Activated naive CD8-positive, alpha-beta T cell treated with anti-CD3 and anti-CD28 coated beads, Interleukin-2, amount 10 ng/mL, durations not matched to agents 7 days and 5 days (primary cell): ENCODE results near the gene FHL2. TPM values are rescaled to one million over a fixed set of nuclear protein-coding genes. Genes with fewer than 3 reads are reported as not detected.

Experiments used
- ATAC-seq: fragments of 150-1000 bp; cut with Tn5 transposase; one replicate; pipeline ENCODE4 v1.10.0; 2021; ENCODE audit warnings: low read depth, moderate library complexity
- POLR2A ChIA-PET: fragments of 350-600 bp; sonication (Branson Sonifier 250); formaldehyde crosslinking; loops from one replicate; lab custom pipeline; 2021; ENCODE audit warnings: antibody characterized with exemption; lab: Charles Lee
- DNase-seq: peaks from one replicate; pipeline ENCODE4 v3.0.0; 2021
- H3K27ac Mint-ChIP-seq: one replicate; pipeline ENCODE4 v1.8.0; 2022; ENCODE audit warnings: mild to moderate bottlenecking, mixed read lengths
- H3K27me3 Mint-ChIP-seq: one replicate; pipeline ENCODE4 v1.8.0; 2022; ENCODE audit warnings: mild to moderate bottlenecking, moderate library complexity, mixed read lengths
- H3K36me3 Mint-ChIP-seq: one replicate; pipeline ENCODE4 v1.8.0; 2021; ENCODE audit warnings: mild to moderate bottlenecking, mixed read lengths
- H3K4me1 Mint-ChIP-seq: one replicate; pipeline ENCODE4 v1.8.0; 2021; ENCODE audit warnings: mixed read lengths
- H3K4me3 Mint-ChIP-seq: one replicate; pipeline ENCODE4 v1.8.0; 2022; ENCODE audit warnings: mild to moderate bottlenecking, moderate library complexity, mixed read lengths
- H3K9me3 Mint-ChIP-seq: one replicate; pipeline ENCODE4 v1.8.0; 2021; ENCODE audit warnings: mixed read lengths
- total RNA-seq, 2 experiments: library from RNA; stranded (reverse); gene quantifications; one replicate each; pipeline ENCODE4 v1.2.3, GENCODE V29; 2021

The FHL2 gene
- total RNA-seq, 2 experiments from 2014 or later, result 0.80 to 1.1 TPM

DNA sequence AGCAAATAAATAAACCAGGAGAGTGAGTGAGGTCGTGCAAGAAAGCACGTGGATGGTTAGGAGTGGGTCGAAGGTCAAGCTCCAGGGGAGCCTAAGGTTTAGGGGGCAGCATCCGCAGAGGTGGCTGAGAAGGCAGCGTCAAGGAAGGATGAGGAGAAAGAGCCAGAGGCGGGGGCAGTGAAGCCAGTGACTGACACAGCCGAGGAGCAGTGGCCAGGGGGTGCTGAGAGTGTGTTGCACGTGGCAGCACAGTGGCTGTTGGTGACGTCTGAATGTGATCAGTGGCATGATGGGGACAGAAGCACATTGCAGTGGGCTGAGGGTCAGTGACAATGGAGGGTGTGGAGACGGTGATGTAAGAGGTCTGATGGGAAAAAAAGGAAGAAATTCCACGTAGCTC, 13.7 kb upstream of the FHL2 start:
- POLR2A ChIA-PET, result no interaction called here
- Mint-ChIP-seq H3K27me3 (peaks cover 38% of the 10 kb centered on the region), H3K4me3 (no peak overlapping the region), H3K36me3 (no peaks in the 10 kb centered on the region), H3K9me3 (no peaks in the 10 kb centered on the region), H3K4me1 (no peaks in the 10 kb centered on the region), H3K27ac (no peak overlapping the region)
- ATAC-seq (no peak), DNase-seq (no peak)

DNA sequence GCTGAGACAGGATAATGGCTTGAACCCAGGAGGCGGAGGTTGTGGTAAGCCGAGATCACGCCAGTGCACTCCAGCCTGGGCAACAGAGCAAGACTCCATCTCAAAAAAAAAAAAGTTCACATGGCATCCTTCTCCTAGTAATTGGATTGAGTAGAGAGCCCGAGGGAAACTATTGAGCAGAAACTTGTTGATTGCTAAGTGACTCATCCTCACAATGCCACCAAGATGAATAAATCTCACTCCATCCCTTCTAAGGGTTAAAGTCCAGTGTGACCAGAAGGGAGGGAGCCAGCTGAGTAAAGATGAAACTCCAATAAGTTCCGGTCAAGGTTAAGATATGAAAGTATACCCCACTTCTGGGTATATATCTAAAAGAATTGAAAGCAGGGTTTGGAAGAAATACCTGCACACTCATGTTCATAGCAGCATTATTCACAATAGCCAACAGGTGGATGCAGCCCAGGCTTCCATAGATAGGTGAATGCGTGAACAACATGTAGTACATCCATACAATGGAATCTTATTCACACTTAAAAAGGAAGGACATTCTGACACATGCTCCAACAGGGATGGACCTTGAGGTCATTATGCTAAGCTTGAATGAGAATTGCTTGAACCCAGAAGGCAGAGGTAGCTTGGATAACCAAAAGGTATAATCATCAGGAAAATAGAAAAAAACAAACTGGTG, 13.0 kb upstream of the FHL2 start:
- H3K4me1 Mint-ChIP-seq, result no peaks in the 10 kb centered on the region
- H3K9me3 Mint-ChIP-seq, result no peaks in the 10 kb centered on the region
- no peak for ATAC-seq
- no peak overlapping the region for H3K4me3 Mint-ChIP-seq
- H3K36me3 Mint-ChIP-seq, result no peaks in the 10 kb centered on the region
- no peak for DNase-seq
- H3K27me3 Mint-ChIP-seq, result peaks cover 31% of the 10 kb centered on the region
- POLR2A ChIA-PET, result no interaction called here
- no peak overlapping the region for H3K27ac Mint-ChIP-seq

GRCh38 chr2:105410554-105410953, 11.7 kb upstream of the FHL2 start:
- H3K36me3 Mint-ChIP-seq, result no peaks in the 10 kb centered on the region

GRCh38 chr2:105409717-105410116, 10.9 kb upstream of the FHL2 start:
- H3K27ac Mint-ChIP-seq, result no peak overlapping the region
- H3K27me3 Mint-ChIP-seq, result peaks cover 41% of the 10 kb centered on the region
- no peak for DNase-seq
- no peaks in the 10 kb centered on the region for H3K36me3 Mint-ChIP-seq
- H3K4me3 Mint-ChIP-seq, result no peak overlapping the region
- POLR2A ChIA-PET, result no interaction called here
- no peaks in the 10 kb centered on the region for H3K9me3 Mint-ChIP-seq
- ATAC-seq, result no peak
- H3K4me1 Mint-ChIP-seq, result no peaks in the 10 kb centered on the region

More at GRCh38 chr2:105410554-105410953, 11.7 kb upstream of the FHL2 start:
- Mint-ChIP-seq H3K27ac (no peak overlapping the region), H3K4me1 (no peaks in the 10 kb centered on the region), H3K27me3 (peaks cover 37% of the 10 kb centered on the region), H3K9me3 (no peaks in the 10 kb centered on the region), H3K4me3 (no peak overlapping the region)
- POLR2A ChIA-PET, result no interaction called here
- DNase-seq (no peak), ATAC-seq (no peak)

GRCh38 chr2:105407946-105408743, 9.3 kb upstream of the FHL2 start:
- ATAC-seq, result no peak
- Mint-ChIP-seq H3K36me3 (no peaks in the 10 kb centered on the region), H3K4me3 (no peak overlapping the region), H3K9me3 (no peaks in the 10 kb centered on the region), H3K4me1 (no peaks in the 10 kb centered on the region), H3K27ac (no peak overlapping the region), H3K27me3 (peaks cover 42% of the 10 kb centered on the region)
- POLR2A ChIA-PET, result no interaction called here
- DNase-seq, result no peak

DNA sequence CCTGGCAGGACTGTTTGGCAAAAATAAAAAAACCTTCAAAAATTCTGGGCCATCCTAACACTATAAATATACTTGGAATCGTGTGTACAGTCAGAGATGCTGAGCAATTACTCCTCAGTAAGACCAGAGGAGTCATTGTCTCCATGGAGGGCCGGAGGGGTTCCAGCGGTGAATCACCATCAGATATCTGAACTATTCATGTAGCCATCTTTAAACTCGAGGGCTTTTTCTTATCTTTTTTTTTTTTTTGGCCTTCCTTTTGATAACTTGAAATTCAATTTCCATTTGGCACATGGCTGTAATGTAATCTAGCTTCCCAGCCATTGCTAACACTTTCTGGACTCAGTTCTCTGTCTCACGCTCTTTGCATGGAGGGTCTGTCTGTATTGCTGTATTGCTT, 7.4 kb upstream of the FHL2 start:
- ATAC-seq (no peak), DNase-seq (no peak)
- no peak overlapping the region for H3K4me3 Mint-ChIP-seq
- no peak overlapping the region for H3K27ac Mint-ChIP-seq
- H3K36me3 Mint-ChIP-seq, result no peaks in the 10 kb centered on the region
- POLR2A ChIA-PET, result no interaction called here
- no peaks in the 10 kb centered on the region for H3K9me3 Mint-ChIP-seq
- H3K27me3 Mint-ChIP-seq, result peaks cover 40% of the 10 kb centered on the region
- H3K4me1 Mint-ChIP-seq, result no peaks in the 10 kb centered on the region

GRCh38 chr2:105405291-105405690, 6.4 kb upstream of the FHL2 start:
- Mint-ChIP-seq H3K27me3 (peaks cover 40% of the 10 kb centered on the region), H3K9me3 (no peaks in the 10 kb centered on the region), H3K4me3 (no peak overlapping the region), H3K27ac (no peak overlapping the region), H3K36me3 (no peaks in the 10 kb centered on the region), H3K4me1 (no peaks in the 10 kb centered on the region)
- no peak for DNase-seq
- ATAC-seq, result no peak
- POLR2A ChIA-PET, result no interaction called here

- Mint-ChIP-seq H3K4me1 (no peaks in the 10 kb centered on the region), H3K27ac (no peak overlapping the region), H3K27me3 (peaks cover 42% of the 10 kb centered on the region), H3K4me3 (no peak overlapping the region), H3K9me3 (no peaks in the 10 kb centered on the region), H3K36me3 (no peaks in the 10 kb centered on the region)
- POLR2A ChIA-PET, result no interaction called here
- ATAC-seq, result no peak
- DNase-seq, result no peak
Observed at GRCh38 chr2:105404736-105405135, 5.9 kb upstream of the FHL2 start.

- ATAC-seq (no peak), DNase-seq (no peak)
- Mint-ChIP-seq H3K4me3 (no peak overlapping the region), H3K9me3 (no peaks in the 10 kb centered on the region), H3K4me1 (no peaks in the 10 kb centered on the region), H3K36me3 (no peaks in the 10 kb centered on the region), H3K27me3 (peaks cover 47% of the 10 kb centered on the region), H3K27ac (no peak overlapping the region)
- POLR2A ChIA-PET, result no interaction called here
Observed at GRCh38 chr2:105403783-105404698, 5.2 kb upstream of the FHL2 start.

DNA sequence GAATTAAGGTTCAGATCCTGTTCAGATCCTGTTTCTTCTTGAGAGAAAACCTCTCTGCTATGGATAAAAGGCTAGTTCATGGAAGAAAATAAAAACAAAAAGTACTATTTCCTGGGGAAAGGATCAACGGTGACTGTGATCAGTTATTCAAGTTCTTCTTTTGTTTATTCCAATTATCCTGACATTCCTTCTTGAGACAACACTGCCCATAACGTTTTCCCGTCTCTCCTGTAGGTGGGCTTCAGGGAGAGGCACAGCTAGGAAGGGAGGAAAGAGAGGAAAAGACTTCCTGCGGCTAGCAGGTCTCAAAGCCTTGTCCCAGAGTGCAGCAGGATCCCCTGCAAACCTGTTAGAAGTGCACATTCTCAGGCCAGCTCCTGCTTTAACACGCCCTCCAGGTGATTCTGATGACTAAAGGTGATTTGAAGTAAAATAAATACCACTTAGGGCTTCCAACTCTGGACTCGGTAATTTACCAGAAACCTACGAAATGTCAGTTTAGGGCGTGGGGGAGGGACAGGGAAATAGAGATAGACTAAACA, 4.5 kb upstream of the FHL2 start:
- Mint-ChIP-seq H3K36me3 (no peaks in the 10 kb centered on the region), H3K4me3 (no peak overlapping the region), H3K9me3 (no peaks in the 10 kb centered on the region), H3K4me1 (no peaks in the 10 kb centered on the region), H3K27ac (no peak overlapping the region), H3K27me3 (peaks cover 42% of the 10 kb centered on the region)
- ATAC-seq, result no peak
- POLR2A ChIA-PET, result no interaction called here
- no peak for DNase-seq

DNA sequence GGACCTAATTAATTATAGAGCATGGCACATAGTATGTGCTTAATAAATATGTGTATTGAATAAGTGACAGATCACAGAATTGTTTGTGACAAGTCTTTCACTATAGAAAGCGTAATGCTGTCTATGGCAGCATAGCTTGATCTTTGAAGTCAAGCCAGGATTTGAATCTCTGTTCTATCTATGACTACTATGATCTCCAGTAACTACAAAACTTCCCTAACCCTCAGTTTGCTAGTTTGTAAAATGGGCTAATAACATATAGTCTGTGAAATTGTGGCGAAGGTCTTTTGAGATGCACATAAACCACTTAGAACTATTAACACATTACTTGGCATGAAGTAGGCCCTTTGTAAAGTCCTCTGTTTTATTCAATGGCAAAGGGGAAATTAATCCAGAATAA, 4.0 kb upstream of the FHL2 start:
- H3K27me3 Mint-ChIP-seq, result peaks cover 46% of the 10 kb centered on the region
- H3K4me1 Mint-ChIP-seq, result peaks cover 2% of the 10 kb centered on the region
- DNase-seq (no peak), ATAC-seq (no peak)
- no peak overlapping the region for H3K4me3 Mint-ChIP-seq
- POLR2A ChIA-PET, result no interaction called here
- no peaks in the 10 kb centered on the region for H3K36me3 Mint-ChIP-seq
- H3K27ac Mint-ChIP-seq, result no peak overlapping the region
- H3K9me3 Mint-ChIP-seq, result no peaks in the 10 kb centered on the region

DNA sequence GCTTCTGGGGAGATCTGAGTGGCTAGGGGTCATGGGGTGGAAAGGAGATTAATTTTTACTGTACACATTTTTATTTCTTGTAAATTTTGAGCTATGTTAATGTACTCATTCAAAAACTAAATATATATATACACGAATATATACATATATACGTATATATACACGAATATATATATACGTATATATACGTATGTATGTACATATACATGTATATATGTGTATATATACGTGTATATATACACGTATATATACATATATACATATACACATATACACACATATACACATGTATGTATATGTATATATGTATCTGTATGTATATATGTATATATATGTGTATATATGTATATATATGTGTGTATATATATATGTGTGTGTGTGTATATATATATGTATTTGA, 3.0 kb upstream of the FHL2 start:
- ATAC-seq, result no peak
- Mint-ChIP-seq H3K36me3 (no peaks in the 10 kb centered on the region), H3K9me3 (no peaks in the 10 kb centered on the region), H3K27ac (no peak overlapping the region), H3K4me1 (peaks cover 2% of the 10 kb centered on the region), H3K4me3 (no peak overlapping the region), H3K27me3 (peaks cover 52% of the 10 kb centered on the region)
- POLR2A ChIA-PET, result no interaction called here
- no peak for DNase-seq

DNA sequence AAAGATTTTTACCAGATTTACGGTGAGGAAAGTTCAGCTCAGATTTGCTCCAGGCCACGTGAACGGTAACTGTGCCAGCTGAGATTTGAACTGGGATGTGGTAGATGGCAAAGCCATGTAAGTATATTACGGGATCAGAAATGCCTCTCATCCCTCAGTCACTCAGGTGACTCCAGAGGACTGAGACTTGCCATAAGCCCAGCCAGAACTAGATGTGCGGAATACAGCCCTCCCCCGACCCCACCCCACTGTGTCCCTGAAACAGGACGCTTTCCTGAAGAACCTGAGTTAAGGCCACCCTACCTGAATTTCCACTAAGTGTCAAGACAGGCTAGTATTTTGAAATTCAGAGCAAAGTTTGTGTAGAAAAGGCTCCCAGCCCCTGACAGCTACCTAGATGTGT, 1.3 kb upstream of the FHL2 start:
- H3K27me3 Mint-ChIP-seq, result peaks cover 46% of the 10 kb centered on the region

More for the DNA sequence above, 1.3 kb upstream of the FHL2 start:
- Mint-ChIP-seq H3K4me3 (no peak overlapping the region), H3K27ac (no peak overlapping the region), H3K9me3 (no peaks in the 10 kb centered on the region), H3K4me1 (peaks cover 2% of the 10 kb centered on the region), H3K36me3 (no peaks in the 10 kb centered on the region)
- ATAC-seq (no peak), DNase-seq (no peak)
- POLR2A ChIA-PET, result no interaction called here
